ENCODE measurements around the gene OTUD3. TPM values are rescaled to one million over a fixed set of nuclear protein-coding genes. Genes with fewer than 3 reads are reported as not detected.
A peak's percentile ranks its signal among the peaks of the same experiment; 100 is the strongest.

OTUD3 gene
- total and polyA plus RNA-seq, 2 of the 13 experiments (the other 11 are each of a cell fraction or from before 2014, with no cell fraction given): 5.2 to 7.5 TPM

GRCh38 chr1:19923137-19923952 is 41.1 kb downstream of the OTUD3 start, which contains the start of gene PLA2G2E:
Gene PLA2G2E (minus strand): TSS chr1:19923617. CDS start chr1:19923559, 58 bp downstream.
- 69% methylated on average over 12 of the region's 14 CpGs for WGBS (ENCODE audit: low lambda C conversion rate)
- ChIA-PET CTCF (ENCODE audit: low intra/inter-chr PET ratio, low total read pairs) (no interaction called here), POLR2A (no interaction called here)
- peaks cover 87% of the 10 kb centered on the region for H3K4me1 ChIP-seq (ENCODE audit: insufficient read depth, low read length)
- H3K9ac ChIP-seq (ENCODE audit: insufficient read depth, low read depth, low read length): peak within 1 kb of the TSS; percentile 80
- H3K36me3 ChIP-seq (replicated peaks in 1 of 2; ENCODE audit: control insufficient read depth in 1 of 2, insufficient read depth in 2 of 2, low read length in 2 of 2): no peaks in the 10 kb centered on the region
- no peak within 1 kb of the TSS for H3K4me3 ChIP-seq (replicated peaks in 1 of 3; ENCODE audit: insufficient read depth in 1 of 3, low read depth in 2 of 3, low read length in 3 of 3)
- BruUV-seq (replicated peaks): no TSS peak
- H3K27ac ChIP-seq (ENCODE audit: extremely low read length, insufficient read depth, low read length): peak within 1 kb of the TSS; percentile 94
- no peaks in the 10 kb centered on the region for H3K9me3 ChIP-seq (ENCODE audit: low read length)
- DNase-seq (ENCODE audit: low spot score) (no peak), FAIRE-seq (no peak), ATAC-seq (0 out of 3 replicates have a peak, but pooled peaks have one; percentile 8)
- intact Hi-C loops (cut with micrococcal nuclease; ENCODE audit: unreplicated experiment): no loop called here
- H3K27me3 ChIP-seq (ENCODE audit: control insufficient read depth in 1 of 2, insufficient read depth in 2 of 2, low read length in 2 of 2): no peaks in the 10 kb centered on the region
- in situ Hi-C loops (cut with HindIII; ENCODE audit: extremely low pct_ligation_motif_present, low pct_unique_long_range_greater_than_20kb): loop anchor here (5.0 kb wide), 2 partner anchors 49 to 229 kb away; no protein-coding TSS in a partner anchor
- no peak within 1 kb of the TSS for H2AFZ ChIP-seq (ENCODE audit: low read length)
- H3K4me2 ChIP-seq (ENCODE audit: low read depth, low read length): no peak within 1 kb of the TSS
- no peaks in the 10 kb centered on the region for H4K20me1 ChIP-seq (ENCODE audit: insufficient read depth, low read length)
- H3K79me2 ChIP-seq (ENCODE audit: insufficient read depth, low read length): no peaks in the 10 kb centered on the region
- TF ChIP-seq LRRFIP1 (CRISPR knock-in tag; conservative IDR thresholded peaks at IDR 0.05): no peak
- no peak for TF ChIP-seq GFI1 (CRISPR knock-in tag; IDR thresholded peaks at IDR 0.05; ENCODE audit: borderline replicate concordance)
- no peak for TF ChIP-seq CREB3 (CRISPR knock-in tag; IDR thresholded peaks at IDR 0.05)
- no peak for TF ChIP-seq HOXD1 (CRISPR knock-in tag; IDR thresholded peaks at IDR 0.05)
- TF ChIP-seq NR0B2 (CRISPR knock-in tag; IDR thresholded peaks at IDR 0.05): no peak
- no peak for TF ChIP-seq FOXK2 (IDR thresholded peaks at IDR 0.05)
- no peak for TF ChIP-seq ATRX (CRISPR knock-in tag; IDR thresholded peaks at IDR 0.05; ENCODE audit: borderline replicate concordance)
- TF ChIP-seq ZNF652 (CRISPR knock-in tag; IDR thresholded peaks at IDR 0.05; ENCODE audit: borderline replicate concordance, low read depth): peak; percentile 75
- TF ChIP-seq THAP7 (CRISPR knock-in tag; IDR thresholded peaks at IDR 0.05): no peak
- no peak for TF ChIP-seq ZNF256 (CRISPR knock-in tag; conservative IDR thresholded peaks at IDR 0.05)
- no peak for TF ChIP-seq ARID5B (CRISPR knock-in tag; IDR thresholded peaks at IDR 0.05)
- TF ChIP-seq ETS1 (CRISPR knock-in tag; IDR thresholded peaks at IDR 0.05): no peak
